Measurements from ENCODE around the gene PIGU. TPM values are rescaled to one million over a fixed set of nuclear protein-coding genes. Genes with fewer than 3 reads are reported as not detected.

The PIGU gene
- total RNA-seq, 1 donor from 2014 or later, result 11.7 TPM

- no peak for DNase-seq (ENCODE audit: low spot score)
These were observed 116.8 kb downstream of the PIGU start for GRCh38 chr20:34560141-34560523.

- DNase-seq (ENCODE audit: low spot score), result no peak
These were observed 117.4 kb downstream of the PIGU start for GRCh38 chr20:34559311-34560140.

GRCh38 chr20:34558320-34559218 is 118.3 kb downstream of the PIGU start, which contains the start of gene MAP1LC3A:
MAP1LC3A (plus strand) TSS chr20:34558718; CDS start chr20:34558869, 151 bp downstream.
- DNase-seq (ENCODE audit: low spot score), result peak; percentile 99

- no peak for DNase-seq (ENCODE audit: low spot score)
These were observed 119.0 kb downstream of the PIGU start for GRCh38 chr20:34557936-34558319.

GRCh38 chr20:34553366-34553867 is 123.5 kb downstream of the PIGU start:
- DNase-seq (ENCODE audit: low spot score), result no peak

GRCh38 chr20:34552569-34552968 is 124.3 kb downstream of the PIGU start:
- DNase-seq (ENCODE audit: low spot score), result no peak

- no peak for DNase-seq (ENCODE audit: low spot score)
These were observed 127.0 kb downstream of the PIGU start for GRCh38 chr20:34549929-34550305.

GRCh38 chr20:34549291-34549928 is 127.5 kb downstream of the PIGU start:
- DNase-seq (ENCODE audit: low spot score), result no peak

GRCh38 chr20:34547844-34548613 is 128.9 kb downstream of the PIGU start:
- no peak for DNase-seq (ENCODE audit: low spot score)

GRCh38 chr20:34546751-34547181 is 130.1 kb downstream of the PIGU start:
- no peak for DNase-seq (ENCODE audit: low spot score)

- DNase-seq (ENCODE audit: low spot score), result no peak
These were observed 132.6 kb downstream of the PIGU start for GRCh38 chr20:34544109-34544796.

- DNase-seq (ENCODE audit: low spot score), result no peak
These were observed 133.3 kb downstream of the PIGU start for GRCh38 chr20:34543463-34544056.

GRCh38 chr20:34542439-34542838 is 134.5 kb downstream of the PIGU start:
- no peak for DNase-seq (ENCODE audit: low spot score)

- DNase-seq (ENCODE audit: low spot score), result no peak
These were observed 135.0 kb downstream of the PIGU start for GRCh38 chr20:34541917-34542316.

- DNase-seq (ENCODE audit: low spot score), result no peak
These were observed 135.5 kb downstream of the PIGU start for GRCh38 chr20:34541264-34541901.

GRCh38 chr20:34540596-34541263 is 136.2 kb downstream of the PIGU start:
- no peak for DNase-seq (ENCODE audit: low spot score)

GRCh38 chr20:34539756-34540155 is 137.1 kb downstream of the PIGU start:
- DNase-seq (ENCODE audit: low spot score), result no peak

- no peak for DNase-seq (ENCODE audit: low spot score)
These were observed 138.2 kb downstream of the PIGU start for GRCh38 chr20:34538671-34539123.
